Measurements from ENCODE around the gene METTL2B.
A peak's percentile ranks its signal among the peaks of the same experiment; 100 is the strongest.
"Not testable (repeated sequence)": the region's sequence is repeated elsewhere in the genome, so short reads cannot be mapped to it uniquely, and the experiment has no call there.

METTL2B gene

DNA sequence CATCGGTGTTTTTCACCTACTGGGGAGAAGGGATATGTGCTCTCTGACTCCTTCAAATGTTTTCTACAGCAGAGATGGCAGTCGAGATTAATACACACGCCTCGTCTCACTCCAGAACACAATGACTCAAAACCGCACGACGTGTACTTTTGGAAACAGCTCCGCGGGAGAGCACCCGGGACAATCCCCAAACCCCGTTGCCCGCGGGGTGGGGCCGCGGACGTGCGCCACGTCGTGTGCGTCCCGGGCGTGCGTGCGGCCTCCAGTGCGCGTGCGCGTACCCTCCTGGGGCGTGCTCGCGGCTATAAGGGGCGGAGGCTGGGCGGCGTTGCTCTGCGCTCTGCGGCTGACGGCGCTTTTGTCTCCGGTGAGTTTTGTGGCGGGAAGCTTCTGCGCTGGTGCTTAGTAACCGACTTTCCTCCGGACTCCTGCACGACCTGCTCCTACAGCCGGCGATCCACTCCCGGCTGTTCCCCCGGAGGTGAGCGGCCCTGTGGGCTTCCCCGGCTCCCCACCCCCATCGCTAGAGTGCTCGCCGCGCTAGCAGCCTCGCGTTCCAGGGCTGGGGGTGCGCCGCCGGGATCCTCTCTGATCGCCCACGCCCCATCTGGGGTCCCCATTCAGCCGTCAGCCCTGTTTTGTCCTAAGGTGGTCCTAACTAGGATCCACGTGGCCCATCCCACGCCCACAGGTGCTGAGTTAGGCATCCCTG lies 20.8 kb upstream of the METTL2B start, which contains the start of gene HILPDA:
TSS of gene HILPDA (plus strand) at position 336 of the 712 bp plus-strand sequence. CDS start 1,391 bp downstream, outside the sequence.
- H3K4me3 ChIP-seq (ENCODE audit: control insufficient read depth, low read depth, low read length): peak within 1 kb of the TSS; percentile 99
- TF ChIP-seq, protein P1, sequence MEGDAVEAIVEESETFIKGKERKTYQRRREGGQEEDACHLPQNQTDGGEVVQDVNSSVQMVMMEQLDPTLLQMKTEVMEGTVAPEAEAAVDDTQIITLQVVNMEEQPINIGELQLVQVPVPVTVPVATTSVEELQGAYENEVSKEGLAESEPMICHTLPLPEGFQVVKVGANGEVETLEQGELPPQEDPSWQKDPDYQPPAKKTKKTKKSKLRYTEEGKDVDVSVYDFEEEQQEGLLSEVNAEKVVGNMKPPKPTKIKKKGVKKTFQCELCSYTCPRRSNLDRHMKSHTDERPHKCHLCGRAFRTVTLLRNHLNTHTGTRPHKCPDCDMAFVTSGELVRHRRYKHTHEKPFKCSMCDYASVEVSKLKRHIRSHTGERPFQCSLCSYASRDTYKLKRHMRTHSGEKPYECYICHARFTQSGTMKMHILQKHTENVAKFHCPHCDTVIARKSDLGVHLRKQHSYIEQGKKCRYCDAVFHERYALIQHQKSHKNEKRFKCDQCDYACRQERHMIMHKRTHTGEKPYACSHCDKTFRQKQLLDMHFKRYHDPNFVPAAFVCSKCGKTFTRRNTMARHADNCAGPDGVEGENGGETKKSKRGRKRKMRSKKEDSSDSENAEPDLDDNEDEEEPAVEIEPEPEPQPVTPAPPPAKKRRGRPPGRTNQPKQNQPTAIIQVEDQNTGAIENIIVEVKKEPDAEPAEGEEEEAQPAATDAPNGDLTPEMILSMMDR (conservative IDR thresholded peaks at IDR 0.05; ENCODE audit: control insufficient read depth, insufficient read depth, low read depth, low read length): no peak
- DNase-seq (ENCODE audit: low read depth): peak; percentile 98

DNA sequence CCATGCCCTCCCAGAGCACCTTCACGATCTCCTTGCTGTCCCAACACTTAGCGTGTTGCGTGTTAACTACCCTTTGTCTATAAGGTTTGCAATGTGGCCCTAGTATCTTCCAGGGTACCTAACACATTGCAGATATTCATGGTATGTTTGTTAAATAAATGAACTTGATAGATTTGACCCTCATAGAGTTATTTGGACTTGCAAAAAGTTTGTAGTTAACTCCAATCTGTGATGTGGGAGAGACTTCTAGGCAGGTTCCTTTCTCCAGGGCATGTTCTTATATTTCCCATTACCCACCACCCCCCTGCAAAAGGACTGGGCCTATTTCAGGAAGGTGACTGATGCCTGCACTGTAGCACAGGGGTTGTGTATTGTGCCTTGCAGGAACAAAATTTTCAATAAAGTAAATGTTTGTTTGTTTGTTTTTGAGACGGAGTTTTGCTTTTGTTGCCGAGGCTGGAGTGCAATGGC lies 20.3 kb upstream of the METTL2B start:
- peak overlapping the region; percentile 99 for H3K4me3 ChIP-seq (ENCODE audit: control insufficient read depth, low read depth, low read length)
- DNase-seq (ENCODE audit: low read depth): no peak
- TF ChIP-seq, protein P1 (conservative IDR thresholded peaks at IDR 0.05; ENCODE audit: control insufficient read depth, insufficient read depth, low read depth, low read length): no peak

DNA sequence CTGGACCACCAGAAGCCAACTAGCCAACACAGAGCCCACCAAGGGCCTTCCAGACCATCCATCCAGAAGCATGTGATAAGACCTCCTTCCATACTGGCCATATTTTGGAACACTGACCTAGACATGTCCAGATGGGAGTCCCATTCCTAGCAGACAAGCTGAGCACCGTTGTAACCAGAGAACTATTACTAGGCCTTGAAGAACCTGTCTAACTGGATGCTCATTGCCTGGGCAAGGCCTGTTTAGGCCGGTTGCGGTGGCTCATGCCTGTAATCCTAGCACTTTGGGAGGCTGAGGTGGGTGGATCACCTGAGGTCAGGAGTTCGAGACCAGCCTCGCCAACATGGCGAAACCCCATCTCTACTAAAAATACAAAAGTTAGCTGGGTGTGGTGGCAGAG lies 19.2 kb upstream of the METTL2B start:
- not testable (repeated sequence) for DNase-seq (ENCODE audit: low read depth)
- H3K4me3 ChIP-seq (ENCODE audit: control insufficient read depth, low read depth, low read length): peak overlapping the region; percentile 99

DNA sequence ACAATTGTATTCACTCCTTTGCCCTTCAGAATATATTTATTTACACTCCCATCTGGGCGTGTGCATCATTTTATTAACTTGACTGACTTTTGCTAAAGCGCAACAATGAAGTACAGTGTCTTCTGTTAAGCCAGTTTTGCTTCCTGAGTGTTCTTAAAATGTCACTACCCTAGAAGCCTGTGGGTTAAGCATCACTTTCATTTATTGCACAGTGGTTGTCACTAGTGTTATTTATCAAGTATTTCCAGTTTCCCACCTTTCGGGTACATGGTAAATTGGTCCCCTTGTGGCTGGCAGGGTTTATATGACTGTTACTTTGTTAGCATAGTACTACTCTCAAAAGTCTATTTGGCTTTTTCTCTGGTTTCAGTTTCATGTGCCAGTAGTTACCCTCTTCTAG lies 17.6 kb upstream of the METTL2B start:
- no peak overlapping the region for H3K4me3 ChIP-seq (ENCODE audit: control insufficient read depth, low read depth, low read length)
- DNase-seq (ENCODE audit: low read depth): no peak
- TF ChIP-seq, protein P1 (conservative IDR thresholded peaks at IDR 0.05; ENCODE audit: control insufficient read depth, insufficient read depth, low read depth, low read length): no peak

DNA sequence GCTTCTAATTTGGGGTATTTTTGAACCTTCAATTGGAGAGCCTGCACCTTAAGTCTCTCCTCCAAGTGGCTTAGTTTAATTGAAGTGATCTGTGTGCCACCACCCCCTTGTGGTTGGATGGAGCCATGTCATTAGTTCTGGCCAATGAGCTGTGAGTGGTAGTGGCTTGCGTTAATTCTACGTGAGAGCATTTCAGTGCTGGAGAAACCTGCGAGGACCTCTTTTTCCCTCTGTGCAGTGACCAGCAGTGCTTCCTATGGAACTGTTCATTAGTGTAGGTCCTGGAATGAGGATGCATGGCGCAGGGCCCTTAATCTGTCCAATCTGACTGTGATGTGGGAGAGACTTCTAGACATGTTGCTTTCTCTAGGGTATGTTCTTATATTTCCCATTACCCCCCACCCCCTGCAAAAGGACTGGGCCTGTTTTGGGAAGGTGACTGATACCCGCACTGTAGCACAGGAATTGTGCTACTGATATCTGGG lies 17.1 kb upstream of the METTL2B start:
- H3K4me3 ChIP-seq (ENCODE audit: control insufficient read depth, low read depth, low read length): no peak overlapping the region
- peak; percentile 82 for DNase-seq (ENCODE audit: low read depth)
- TF ChIP-seq, protein P1 (conservative IDR thresholded peaks at IDR 0.05; ENCODE audit: control insufficient read depth, insufficient read depth, low read depth, low read length): peak; percentile 79

DNA sequence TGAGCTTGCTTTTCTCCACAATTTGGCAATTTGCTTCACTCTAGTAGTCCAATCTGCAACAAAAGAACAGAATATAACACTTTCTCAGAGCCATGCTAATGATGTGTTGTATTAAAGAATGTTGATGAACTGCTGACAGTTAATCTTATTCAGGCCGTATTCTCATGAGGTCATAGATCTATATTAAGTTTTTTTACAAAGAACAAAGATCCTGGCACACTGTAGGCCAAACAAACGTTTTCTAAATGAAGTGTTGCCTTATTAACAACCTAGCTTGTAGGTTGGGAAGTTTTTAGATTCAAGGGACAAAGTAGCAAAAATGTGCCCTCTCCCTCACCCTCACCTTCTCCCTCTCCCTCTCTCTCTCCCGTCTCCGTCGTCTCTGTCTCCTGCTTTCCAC lies 14.1 kb upstream of the METTL2B start:
- TF ChIP-seq, protein P1 (conservative IDR thresholded peaks at IDR 0.05; ENCODE audit: control insufficient read depth, insufficient read depth, low read depth, low read length): no peak
- DNase-seq (ENCODE audit: low read depth): no peak
- H3K4me3 ChIP-seq (ENCODE audit: control insufficient read depth, low read depth, low read length): no peak overlapping the region

DNA sequence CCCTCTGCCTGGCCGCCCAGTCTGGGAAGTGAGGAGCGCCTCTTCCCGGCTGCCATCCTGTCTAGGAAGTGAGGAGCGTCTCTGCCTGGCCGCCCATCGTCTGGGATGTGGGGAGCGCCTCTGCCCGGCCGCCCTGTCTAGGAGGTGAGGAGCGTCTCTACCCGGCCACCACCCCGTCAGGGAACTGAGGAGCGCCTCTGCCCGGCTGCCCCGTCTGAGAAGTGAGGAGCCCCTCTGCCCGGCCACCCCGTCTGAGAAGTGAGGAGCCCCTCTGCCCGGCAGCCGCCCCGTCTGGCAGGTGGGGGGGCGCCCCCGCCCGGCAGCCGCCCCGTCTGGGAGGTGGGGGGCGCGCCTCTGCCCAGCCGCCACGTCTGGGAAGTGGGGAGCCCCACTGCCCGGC lies 13.2 kb upstream of the METTL2B start:
- not testable (repeated sequence) for H3K4me3 ChIP-seq (ENCODE audit: control insufficient read depth, low read depth, low read length); DNase-seq (ENCODE audit: low read depth)

DNA sequence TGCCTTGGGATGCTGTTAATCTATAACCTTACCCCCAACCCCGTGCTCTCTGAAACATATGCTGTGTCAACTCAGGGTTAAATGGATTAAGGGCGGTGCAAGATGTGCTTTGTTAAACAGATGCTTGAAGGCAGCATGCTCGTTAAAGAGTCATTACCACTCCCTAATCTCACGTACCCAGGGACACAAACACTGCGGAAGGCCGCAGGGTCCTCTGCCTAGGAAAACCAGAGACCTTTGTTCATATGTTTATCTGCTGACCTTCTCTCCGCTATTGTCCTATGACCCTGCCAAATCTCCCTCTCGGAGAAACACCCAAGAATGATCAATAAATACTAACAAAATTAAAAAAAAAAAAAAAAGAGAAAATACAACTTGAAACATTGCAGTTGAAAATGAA lies 12.6 kb upstream of the METTL2B start:
- H3K4me3 ChIP-seq (ENCODE audit: control insufficient read depth, low read depth, low read length): not testable (repeated sequence)

DNA sequence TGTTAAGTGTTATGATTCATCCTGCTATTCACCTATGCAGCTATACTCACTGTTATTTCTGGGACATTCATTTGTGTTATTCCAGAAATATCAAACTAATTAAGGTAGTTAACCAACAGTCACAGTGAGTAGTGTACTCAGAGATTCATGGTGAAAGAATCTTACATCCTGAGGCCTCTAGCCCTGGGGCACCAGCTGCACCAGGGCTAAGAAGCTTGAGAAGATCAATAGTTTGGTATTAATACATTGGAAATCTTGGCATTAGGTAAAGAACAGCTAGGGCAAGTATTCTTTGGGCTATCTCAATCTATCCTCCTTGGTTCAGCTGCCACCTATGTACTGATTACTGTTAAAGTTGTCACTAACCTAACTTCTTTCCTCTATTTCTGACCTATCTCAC lies 9.7 kb upstream of the METTL2B start:
- DNase-seq (ENCODE audit: low read depth); H3K4me3 ChIP-seq (ENCODE audit: control insufficient read depth, low read depth, low read length): not testable (repeated sequence)

More for the DNA sequence above, 12.6 kb upstream of the METTL2B start:
- DNase-seq (ENCODE audit: low read depth): not testable (repeated sequence)

DNA sequence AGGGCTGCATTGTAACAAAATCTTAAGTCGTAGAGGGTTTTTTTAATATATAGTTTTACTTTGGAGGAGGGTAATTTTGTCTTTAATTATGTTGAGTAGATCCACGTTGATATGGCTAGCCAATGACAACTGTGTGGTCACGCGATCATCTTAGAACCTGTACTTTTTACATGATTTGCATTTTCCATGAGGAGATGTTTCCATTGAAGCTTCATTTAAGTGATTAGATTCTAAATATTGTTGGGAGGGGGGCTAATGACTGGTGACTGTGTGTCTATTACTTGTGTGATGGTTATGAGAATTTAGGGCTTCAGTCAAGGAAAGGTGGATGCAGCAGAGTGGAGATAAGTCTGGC lies 765 bp downstream of the METTL2B start:
- H3K4me3 ChIP-seq (ENCODE audit: control insufficient read depth, low read depth, low read length): peak overlapping the region; percentile 75
- DNase-seq (ENCODE audit: low read depth): not testable (repeated sequence)

DNA sequence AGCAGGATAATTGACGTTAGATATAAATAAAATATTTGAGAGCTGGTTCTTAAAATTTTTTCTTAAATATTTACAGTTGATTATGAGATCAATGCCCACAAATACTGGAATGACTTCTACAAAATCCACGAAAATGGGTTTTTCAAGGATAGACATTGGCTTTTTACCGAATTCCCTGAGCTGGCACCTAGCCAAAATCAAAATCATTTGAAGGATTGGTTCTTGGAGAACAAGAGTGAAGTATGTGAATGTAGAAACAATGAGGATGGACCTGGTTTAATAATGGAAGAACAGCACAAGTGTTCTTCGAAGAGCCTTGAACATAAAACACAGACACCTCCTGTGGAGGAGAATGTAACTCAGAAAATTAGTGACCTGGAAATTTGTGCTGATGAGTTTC lies 2.5 kb downstream of the METTL2B start:
- H3K4me3 ChIP-seq (ENCODE audit: control insufficient read depth, low read depth, low read length); DNase-seq (ENCODE audit: low read depth): not testable (repeated sequence)

DNA sequence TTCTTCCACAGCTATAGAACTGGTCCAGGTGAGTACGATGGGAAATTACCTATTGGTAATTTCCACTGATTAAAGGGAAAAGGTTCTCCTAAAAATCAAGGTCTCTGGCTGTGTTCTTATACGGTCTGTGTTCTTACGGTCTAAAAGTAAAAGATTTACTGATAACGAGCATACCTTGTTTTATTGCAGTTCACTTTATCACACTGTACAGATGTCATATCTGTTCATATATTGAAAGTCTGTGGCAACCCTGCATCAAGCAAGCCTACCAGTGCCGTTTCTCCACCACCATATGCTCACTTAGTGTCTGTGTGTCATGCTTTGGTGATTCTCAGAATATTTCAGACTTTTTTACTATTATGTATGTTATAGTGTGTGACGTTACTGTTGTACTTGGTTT lies 11.6 kb downstream of the METTL2B start:
- H3K4me3 ChIP-seq (ENCODE audit: control insufficient read depth, low read depth, low read length); DNase-seq (ENCODE audit: low read depth): not testable (repeated sequence)
